NB4 (cell line): ENCODE data around the gene CDH13.

Source experiments
- DNase-seq: peaks from one replicate; pipeline ENCODE4 v3.0.0; 2010; ENCODE audit warnings: low read depth
- H3K4me3 ChIP-seq: one replicate; pipeline ENCODE4 v1.5.1; 2011; ENCODE audit warnings: mild to moderate bottlenecking, low read depth, low read length, moderate library complexity
- MYC ChIP-seq: IDR thresholded peaks from 2 replicates; pipeline ENCODE4 v1.6.1; 2011; ENCODE audit warnings: low read depth, low read length
- POLR2A ChIP-seq: IDR thresholded peaks from 2 replicates; pipeline ENCODE4 v1.6.1; 2011; ENCODE audit warnings: mild to moderate bottlenecking; ENCODE audit not compliant: insufficient read length; ENCODE audit errors: extremely low read depth
- TF ChIP-seq, protein P1 (sequence below): IDR thresholded peaks from one replicate; pipeline ENCODE4 v1.5.1; 2012; ENCODE audit warnings: low read depth, low read length
- TF ChIP-seq, protein P2 (sequence below): IDR thresholded peaks from 2 replicates; pipeline ENCODE4 v1.6.1; 2011; ENCODE audit warnings: low read depth, low read length

Gene CDH13

DNA sequence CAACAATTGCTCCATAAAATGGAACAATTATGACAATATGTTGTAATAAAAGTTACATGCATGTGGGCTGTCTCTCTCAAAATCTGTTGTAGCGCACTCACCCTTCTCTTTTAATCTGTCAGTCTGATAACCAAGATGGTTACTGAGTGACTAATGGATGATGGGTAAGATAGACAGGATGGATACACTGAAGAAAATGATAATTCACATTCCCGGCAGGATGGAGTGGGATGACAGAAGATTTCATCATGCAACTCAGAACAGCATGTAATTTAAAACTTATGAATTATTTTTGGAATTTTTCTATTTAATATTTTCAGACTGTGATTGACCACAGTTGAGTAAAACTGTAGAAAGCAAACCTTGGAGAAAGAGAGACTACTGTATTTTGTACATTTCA is 30.5 kb downstream of the CDH13 start:
- H3K4me3 ChIP-seq: no peak overlapping the region
- no peak for DNase-seq
- TF ChIP-seq MYC: no peak
- TF ChIP-seq POLR2A: no peak
- TF ChIP-seq, protein P1, sequence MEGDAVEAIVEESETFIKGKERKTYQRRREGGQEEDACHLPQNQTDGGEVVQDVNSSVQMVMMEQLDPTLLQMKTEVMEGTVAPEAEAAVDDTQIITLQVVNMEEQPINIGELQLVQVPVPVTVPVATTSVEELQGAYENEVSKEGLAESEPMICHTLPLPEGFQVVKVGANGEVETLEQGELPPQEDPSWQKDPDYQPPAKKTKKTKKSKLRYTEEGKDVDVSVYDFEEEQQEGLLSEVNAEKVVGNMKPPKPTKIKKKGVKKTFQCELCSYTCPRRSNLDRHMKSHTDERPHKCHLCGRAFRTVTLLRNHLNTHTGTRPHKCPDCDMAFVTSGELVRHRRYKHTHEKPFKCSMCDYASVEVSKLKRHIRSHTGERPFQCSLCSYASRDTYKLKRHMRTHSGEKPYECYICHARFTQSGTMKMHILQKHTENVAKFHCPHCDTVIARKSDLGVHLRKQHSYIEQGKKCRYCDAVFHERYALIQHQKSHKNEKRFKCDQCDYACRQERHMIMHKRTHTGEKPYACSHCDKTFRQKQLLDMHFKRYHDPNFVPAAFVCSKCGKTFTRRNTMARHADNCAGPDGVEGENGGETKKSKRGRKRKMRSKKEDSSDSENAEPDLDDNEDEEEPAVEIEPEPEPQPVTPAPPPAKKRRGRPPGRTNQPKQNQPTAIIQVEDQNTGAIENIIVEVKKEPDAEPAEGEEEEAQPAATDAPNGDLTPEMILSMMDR: no peak
- TF ChIP-seq, protein P2, sequence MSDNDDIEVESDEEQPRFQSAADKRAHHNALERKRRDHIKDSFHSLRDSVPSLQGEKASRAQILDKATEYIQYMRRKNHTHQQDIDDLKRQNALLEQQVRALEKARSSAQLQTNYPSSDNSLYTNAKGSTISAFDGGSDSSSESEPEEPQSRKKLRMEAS: no peak

DNA sequence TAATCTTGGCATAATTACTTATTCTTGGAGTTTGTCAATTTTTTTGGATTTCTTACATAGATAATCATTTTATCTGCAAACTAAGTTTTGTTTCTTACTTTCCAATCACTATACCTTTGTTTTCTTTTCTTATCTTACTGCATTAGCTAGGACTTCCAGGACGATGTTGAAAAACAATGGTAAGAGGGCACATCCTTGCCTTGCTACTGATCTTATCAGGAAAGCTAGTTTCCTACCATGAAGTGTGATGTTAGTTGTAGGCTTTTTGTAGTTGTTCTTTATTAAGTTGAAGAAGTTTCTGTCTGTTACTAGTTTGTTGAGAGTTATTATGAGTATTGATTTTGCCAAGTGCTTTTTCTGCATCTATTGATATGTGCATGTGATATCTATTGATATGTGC is 31.0 kb downstream of the CDH13 start:
- no peak for TF ChIP-seq POLR2A
- TF ChIP-seq, protein P1: no peak
- TF ChIP-seq, protein P2: no peak
- no peak for TF ChIP-seq MYC
- no peak for DNase-seq
- H3K4me3 ChIP-seq: no peak overlapping the region

DNA sequence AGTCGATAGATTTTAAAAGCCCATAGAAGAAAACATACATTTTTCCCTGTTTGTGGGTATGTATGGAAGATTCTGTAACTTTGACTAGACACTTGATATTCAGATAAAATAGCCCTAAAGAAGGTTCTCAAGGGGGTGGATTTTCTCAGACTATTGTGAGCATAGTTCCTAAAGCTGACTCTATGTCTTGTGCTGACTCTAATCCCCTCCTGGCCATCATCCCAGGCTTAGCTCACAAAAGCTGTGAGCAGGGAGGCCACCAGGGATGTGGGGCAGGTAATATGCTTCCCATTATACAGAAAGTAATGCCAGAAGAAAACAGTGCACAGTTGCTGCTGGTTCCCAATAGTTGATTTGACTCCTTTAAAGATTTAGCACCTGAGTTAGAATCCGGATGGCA is 32.0 kb downstream of the CDH13 start:
- no peak overlapping the region for H3K4me3 ChIP-seq
- no peak for TF ChIP-seq MYC
- TF ChIP-seq, protein P2: no peak
- TF ChIP-seq, protein P1: no peak
- TF ChIP-seq POLR2A: no peak
- no peak for DNase-seq

DNA sequence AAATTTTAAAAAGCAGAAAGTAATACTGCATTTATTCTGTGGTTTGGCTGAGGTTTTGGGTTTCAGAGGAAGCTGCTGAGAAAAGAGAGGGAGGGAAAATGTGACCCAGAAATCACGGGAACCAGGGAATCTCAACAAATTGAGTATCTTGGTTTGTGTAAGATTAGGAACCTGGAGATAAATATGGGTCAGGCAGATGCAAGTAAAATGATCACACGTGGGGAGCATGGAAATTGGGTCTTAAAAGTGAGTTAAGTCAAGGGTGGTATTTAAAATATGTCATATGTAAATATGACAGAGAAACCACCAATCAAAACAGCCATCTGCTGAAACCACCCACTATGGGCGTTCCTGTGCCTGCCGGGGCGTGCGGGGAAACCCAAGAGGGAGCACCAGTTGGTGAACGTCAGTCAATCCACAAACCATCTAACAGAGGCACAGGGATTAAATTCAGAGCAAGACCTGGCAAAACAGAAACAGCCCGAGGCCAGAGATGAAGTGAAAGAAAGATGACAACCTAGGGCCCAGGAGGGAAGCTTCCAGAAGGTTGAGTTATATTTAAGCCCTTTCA is 33.4 kb downstream of the CDH13 start:
- DNase-seq: no peak
- H3K4me3 ChIP-seq: no peak overlapping the region
- TF ChIP-seq, protein P1: no peak
- TF ChIP-seq MYC (no peak), POLR2A (no peak)
- TF ChIP-seq, protein P2: no peak

DNA sequence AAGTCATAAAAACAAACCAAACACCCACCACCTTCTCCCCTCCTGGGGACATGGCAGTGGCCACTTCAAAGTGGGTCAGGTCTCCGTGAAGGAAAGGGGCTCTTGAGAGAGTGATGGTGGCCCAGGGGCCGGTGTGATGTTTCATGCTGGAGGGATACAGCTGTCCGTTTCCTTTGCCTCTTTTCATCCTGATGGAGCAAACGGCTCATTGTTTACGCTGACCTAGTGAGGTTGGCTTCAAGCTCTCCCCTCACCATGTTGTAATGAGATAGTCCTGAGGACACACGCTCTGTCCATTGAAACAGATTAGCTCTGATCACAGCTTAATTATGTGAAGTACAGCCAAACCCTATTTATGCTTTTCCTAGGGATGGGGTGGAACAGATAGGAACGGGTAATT is 34.2 kb downstream of the CDH13 start:
- DNase-seq: no peak
- TF ChIP-seq MYC (no peak), POLR2A (no peak)
- TF ChIP-seq, protein P1: no peak
- TF ChIP-seq, protein P2: no peak
- H3K4me3 ChIP-seq: no peak overlapping the region

DNA sequence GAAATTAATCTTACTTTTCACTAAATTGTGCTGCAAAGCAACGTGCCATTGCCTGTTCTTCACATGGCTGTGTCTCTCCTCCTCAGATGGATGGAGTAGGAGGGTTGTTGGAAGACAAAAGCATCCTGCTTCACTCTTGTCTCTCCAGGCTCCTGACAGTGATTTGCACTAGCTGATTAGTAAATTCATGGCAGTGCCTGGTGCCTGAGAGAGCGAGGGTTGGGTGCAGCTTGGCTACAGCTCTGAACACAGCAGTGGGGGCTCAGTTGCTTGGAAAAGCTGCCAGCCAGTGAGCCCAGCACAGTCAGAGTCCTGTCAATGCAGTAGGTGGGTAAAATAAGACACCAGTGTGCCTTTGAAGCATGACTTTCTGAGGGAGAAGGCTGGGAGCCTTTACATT is 37.4 kb downstream of the CDH13 start:
- DNase-seq: no peak
- no peak overlapping the region for H3K4me3 ChIP-seq
- no peak for TF ChIP-seq POLR2A
- TF ChIP-seq, protein P2: no peak
- TF ChIP-seq, protein P1: no peak
- TF ChIP-seq MYC: no peak
